GM19099 (cell line): ENCODE measurements around the gene OSBPL9.

Experiments used
- POLR2A ChIP-seq: IDR thresholded peaks from 3 replicates; pipeline ENCODE4 v1.6.1; 2011; ENCODE audit warnings: low read depth; ENCODE audit not compliant: insufficient read length; ENCODE audit errors: extremely low read depth

The OSBPL9 gene

DNA sequence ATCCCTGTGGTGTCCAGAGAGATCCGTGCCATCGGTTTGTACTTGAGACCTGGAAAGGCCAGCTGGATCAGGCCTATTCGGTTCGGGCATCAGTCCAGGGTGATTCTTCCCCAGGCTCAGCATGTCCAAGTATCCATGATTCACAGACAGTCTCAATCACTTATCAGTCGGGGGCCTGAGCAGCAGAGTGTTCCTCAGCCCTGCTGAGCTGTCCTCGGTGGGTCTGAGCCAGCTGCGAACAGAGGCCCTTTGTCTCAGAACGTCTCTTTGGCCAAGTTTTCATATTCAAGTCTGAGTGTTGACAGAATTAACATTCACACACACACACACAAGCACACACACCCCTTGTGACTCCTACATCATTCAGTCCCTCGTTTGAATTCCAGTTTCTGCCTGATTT, 33.4 kb upstream of the OSBPL9 start:
- TF ChIP-seq POLR2A = no peak

DNA sequence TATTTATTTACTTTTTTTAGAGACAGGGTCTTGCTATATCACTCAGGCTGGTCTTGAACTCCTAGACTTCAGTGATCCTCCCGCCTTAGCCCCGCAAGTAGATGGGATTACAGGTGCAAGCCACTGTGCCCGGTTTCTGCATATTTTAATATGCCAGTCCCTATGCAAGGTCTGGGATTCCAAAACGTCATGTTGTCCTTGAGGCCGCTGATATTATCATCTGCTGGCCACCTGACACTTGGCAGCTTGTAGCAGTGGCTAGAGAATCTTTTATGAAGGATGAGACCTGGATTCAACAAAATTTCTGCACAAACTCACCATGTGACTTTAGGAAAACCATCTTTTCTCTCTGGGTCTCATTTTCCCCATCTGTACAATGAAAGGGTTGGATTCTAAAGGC, 32.9 kb upstream of the OSBPL9 start:
- TF ChIP-seq POLR2A = no peak

DNA sequence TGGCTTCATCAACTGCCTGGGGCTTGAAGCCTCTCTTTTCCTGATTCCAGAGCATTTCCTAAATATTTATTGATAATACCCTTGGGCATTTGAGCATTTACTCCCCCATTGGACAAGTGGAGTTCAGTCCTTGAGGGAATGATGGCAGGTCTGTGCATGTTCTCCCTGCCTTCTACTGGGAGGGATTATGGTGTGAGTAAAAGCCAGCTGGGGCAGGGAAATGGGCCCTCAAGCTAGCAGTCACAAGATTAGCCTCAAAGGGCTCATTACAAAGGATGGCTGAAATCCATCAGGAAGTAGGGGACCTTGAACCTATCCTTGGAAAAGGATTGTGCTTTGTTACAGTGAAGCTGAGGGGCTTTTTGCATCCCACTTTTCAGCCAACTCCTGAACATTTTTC, 24.2 kb upstream of the OSBPL9 start:
- no peak for TF ChIP-seq POLR2A

DNA sequence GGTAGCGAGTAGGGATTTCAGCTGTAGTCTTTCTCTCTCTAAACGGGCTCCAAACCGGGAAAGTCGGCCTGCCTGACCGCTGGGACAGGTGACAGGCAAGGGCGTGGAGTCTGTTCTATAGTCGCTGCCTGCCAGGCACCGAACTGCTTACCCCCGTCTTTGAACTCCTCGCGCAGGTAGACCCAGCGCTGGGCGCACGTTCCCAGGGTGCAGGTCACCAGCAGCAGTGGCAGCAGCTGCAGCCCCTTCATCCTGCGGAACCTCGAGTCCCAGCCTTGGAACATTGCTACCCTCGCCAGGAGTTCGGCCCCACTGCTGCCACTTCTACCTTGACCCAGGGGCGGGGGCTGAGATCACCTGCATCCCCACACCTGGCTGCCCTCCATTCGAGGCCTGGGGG, 22.2 kb upstream of the OSBPL9 start:
- no peak for TF ChIP-seq POLR2A

DNA sequence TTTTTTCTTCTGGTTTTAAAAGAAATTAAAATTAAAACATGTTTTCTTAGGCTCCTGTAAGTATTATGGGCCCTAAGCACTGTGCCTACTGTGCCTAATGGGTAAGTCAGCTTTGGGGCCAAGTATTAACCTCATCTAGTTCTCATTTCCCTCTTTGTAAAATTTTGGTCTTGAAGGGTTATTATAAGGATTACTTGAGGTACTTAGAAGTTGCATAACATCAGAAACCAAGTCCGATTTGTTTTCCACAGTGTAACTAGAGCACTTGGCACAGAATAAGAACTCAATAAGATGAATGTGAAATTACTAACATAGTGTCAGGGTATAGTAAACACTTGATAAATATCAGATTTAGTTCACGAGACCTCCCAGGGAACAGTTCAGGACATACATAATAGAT, 16.4 kb upstream of the OSBPL9 start:
- no peak for TF ChIP-seq POLR2A

DNA sequence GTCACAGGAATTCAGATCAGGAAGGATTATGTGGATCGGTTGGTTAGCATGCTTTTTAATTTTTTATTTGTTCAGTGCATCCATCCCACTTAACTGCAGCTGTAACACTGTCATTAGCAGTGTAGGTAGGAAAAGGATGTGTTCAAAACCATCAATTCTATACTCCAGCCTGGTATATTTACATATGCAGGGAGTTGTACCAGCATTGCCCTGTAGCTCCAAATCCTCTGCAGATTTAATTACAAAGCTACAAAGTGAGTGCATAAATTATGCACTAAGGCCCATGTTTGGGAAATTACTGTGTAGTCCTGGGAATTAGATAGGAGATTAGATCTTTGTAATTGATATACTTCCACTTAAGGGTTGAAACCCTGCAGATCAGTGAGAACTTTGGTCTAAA, 15.9 kb upstream of the OSBPL9 start:
- TF ChIP-seq POLR2A = no peak

DNA sequence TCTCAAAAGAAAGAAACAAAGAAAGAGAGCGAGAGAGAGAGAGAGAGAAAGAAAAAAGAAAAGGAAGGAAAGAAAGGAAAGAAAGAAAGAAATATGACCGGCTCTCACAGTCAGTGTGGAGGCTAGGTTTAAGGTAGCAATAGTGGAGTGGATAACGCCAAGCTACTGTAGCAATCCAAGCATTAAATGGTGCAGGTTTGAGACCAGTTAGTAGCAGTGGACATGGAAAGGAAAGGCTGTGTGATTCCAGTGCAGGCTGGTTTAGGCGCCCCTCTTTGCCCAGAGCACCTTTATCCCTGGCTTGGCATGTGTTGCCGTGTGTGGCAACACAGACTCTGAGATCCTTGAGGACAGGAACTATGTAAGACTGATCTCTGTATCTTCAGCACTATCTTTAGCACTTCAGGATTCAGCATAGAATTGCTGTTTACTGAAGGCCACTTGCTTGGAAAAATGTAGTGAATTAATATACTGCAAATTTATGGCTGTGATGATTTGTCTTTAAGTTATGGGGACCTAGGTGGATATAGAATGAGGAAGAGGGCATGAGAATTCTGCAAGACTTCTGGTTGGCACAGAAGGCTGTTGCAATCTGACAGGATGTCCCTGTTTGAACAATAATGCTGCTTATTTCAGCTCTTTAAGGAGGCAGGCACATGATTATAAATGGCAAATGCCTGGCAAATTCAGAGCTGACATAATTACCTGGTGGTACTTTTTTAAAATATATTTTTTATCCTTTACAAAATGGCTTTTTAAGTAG, 10.8 kb upstream of the OSBPL9 start:
- no peak for TF ChIP-seq POLR2A

DNA sequence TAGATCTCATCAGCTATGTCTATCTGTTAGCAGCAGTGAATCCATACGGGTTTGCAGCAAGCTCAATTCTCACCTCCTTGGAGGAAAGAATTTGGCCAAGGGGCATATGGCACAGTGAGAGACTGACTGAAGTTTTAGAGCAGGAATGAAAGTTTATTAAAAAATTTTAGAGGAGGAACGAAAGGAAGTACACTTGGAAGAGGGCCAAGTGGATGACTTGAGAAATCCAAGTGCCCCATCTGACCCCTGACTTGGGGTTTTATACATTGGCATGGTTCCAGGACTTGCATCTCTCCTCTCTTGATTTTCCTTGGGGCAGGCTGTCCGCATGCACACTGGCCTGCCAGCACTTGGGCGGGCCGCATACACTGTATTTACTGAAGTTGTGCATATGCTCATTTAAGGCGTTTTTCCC, 9.2 kb upstream of the OSBPL9 start:
- TF ChIP-seq POLR2A = no peak

DNA sequence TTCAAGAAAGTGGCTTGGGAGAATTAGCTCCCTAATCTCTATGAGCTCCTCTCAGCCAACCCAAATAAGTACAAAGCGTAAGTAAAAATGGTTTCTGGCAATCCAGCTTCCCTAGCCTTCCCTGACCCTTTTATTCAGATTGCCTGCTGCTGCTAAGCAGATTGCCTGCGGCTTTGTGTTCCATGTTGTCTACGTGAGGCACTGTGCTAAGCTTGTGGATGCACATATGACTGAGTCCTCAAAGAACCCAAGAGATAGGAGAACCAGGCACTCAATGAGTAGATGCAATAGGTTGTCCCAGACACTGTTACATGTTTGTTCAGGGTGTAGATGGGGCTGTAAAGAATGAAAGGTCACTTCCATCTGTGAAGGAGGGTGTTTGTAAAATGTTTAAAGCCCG, 6.3 kb upstream of the OSBPL9 start:
- no peak for TF ChIP-seq POLR2A

DNA sequence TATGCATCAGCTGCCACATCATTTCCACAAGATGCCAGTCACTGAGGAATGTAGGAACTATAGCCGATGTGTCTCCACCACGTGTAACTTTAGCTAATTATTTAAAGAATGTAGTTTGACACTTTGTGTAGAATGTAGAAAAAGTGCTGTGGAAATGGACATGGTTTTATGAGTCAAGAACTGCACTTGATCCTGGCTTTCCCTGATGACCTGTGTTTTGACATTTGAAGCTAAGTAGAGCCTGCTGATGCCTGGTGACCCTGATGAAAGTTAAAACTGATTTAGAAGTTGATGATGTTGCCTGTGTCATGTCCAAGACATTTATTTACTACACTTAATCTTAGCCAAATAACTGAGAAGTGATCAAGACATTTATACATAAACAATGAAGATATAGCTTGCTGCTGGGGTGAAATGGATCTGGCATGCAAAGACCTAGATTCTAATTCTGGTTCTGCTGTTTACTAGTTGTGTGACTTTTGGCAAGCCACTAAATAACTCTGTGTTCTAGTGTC, 4.4 kb upstream of the OSBPL9 start:
- no peak for TF ChIP-seq POLR2A

DNA sequence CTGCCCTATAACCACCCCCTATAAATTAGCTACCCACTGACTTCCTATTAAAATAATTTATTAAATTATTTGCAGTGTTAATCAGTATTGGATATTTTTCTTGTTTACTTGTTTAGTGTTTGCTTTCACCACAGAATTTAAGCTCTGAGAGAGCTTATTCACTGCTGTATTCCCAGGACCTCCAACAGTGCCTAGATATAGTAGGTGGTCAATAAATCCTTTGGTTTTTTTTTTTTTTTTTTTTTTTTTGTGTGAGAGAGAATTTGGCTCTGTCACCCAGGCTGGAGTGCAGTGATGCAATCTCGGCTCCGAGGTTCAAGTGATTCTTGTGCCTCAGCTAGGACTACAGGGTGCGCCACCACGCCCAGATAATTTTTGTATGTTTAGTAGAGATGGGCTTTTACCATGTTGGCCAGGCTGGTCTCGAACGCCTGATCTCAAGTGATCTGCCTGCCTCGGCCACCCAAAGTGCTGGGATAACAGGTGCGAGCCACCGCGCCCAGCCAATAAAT, 1.1 kb upstream of the OSBPL9 start:
- no peak for TF ChIP-seq POLR2A

DNA sequence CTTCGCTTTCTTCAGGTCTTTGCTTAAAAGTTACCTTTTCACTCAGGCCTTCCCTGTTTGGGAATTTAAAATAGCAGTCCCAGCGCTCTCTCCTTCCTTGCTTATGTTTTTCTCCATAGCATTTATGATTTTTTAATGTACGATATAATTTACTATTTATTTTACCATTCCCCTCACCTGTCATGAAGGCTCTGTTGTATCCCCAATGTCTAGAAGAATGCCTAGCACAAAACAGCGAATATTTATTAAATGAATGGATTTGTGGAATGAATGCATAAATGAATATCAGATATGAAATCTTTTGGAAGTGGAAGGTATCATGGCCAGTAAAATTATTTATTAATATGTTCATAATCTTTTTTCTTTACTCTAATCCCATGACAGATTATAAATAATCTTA, 402 bp upstream of the OSBPL9 start:
- TF ChIP-seq POLR2A = no peak

DNA sequence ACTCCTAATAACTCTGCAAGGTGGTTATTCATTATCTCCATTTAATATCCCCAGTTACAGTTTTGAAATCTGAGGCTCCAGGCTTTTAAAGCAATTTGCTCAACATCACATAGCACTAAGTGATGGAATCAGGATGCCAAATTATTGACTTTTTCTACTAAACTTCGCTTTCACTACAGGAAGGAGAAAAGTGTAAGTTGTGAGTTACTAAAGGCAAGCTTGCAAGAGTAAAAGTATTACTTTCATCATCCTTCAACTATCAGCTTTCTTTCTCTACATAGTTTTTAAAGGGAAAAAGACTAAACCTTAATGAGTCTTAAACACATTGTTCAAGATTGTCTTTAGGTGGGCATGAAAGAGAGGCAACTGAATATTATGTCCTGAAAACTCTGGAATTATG, 1.8 kb downstream of the OSBPL9 start:
- no peak for TF ChIP-seq POLR2A

DNA sequence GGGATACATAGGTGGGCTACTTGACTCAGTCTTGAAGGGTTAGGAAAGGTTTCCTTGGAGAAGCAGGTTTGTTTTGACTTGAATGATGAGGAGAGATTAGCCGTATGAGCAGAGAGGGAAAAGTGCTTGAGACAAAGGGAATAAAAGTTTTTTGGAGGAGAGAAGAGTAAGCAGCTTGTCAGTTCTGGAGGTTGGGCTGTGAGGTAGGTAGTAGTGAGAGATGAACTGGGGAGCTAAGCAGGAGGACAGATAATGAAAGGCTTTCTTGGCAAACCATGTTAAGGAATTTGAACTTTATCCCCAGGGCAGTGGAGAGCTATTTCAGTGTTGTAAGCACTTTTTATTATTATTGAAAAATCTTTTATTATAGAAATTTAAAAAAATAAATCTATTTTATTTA, 3.6 kb downstream of the OSBPL9 start:
- TF ChIP-seq POLR2A = no peak

DNA sequence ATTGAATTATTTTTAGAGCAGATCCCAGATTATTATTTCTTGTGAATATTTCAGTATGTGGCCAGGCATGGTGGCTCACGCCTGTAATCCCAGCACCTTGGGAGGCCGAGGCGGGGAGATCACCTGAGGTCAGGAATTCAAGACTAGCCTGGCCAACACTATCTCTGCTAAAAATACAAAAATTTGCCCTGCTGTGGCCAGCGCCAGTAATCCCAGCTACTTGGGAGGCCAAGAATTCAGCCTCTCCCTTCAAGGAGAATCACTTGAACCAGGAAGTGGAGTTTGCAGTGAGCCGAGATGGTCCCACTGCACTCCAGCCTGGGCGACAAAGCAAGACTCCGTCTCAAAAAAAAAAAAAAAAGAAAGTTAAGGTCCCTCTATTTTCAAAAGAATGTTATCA, 4.3 kb downstream of the OSBPL9 start:
- no peak for TF ChIP-seq POLR2A

DNA sequence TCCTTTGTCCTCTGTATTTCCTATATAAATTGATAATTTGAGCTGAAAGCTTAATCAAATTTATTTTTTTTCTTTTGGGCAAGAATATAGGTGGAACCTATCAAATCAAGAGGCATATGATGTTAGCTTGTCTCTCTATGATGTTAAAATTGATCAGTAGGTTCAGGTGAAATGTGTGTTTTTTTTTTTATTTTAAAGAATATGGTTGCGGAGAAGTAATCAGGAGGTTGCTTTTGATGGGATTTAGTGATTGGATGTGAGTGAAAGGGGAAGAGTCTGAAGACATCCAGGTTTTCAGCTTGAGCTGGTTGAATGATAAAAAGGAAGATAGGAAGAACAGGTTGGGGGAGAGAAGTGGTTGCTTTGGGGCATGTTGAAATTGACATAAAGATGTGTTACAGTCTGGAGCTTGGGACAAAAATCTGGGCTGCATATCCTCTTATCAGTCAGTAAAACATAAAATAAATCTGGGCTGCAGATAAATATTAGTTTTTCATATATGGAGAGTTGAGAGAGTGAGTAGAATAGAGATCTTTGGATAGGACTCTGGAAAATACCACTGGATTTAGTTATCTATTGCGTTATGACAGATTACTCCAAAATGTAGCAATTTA, 5.1 kb downstream of the OSBPL9 start:
- no peak for TF ChIP-seq POLR2A
